ENCODE results near the gene ITGAL. TPM values are rescaled to one million over a fixed set of nuclear protein-coding genes. Genes with fewer than 3 reads are reported as not detected.
A peak's percentile ranks its signal among the peaks of the same experiment; 100 is the strongest.

The ITGAL gene
- total and polyA plus RNA-seq, 11 donors: 0.25 to 29.5 (median 1.6) TPM

- no peak for TF ChIP-seq CTCF (IDR thresholded peaks at IDR 0.05)
- TF ChIP-seq POLR2A (IDR thresholded peaks at IDR 0.05): no peak
- intact Hi-C loops (cut with DNase I): no loop called here
- peaks cover 0 to 31% (median 21%) of the 10 kb centered on the region in 9 donors for H3K36me3 ChIP-seq
- 67 to 79% (median 76%) methylated on average over 3 of the region's 3 CpGs for WGBS, 4 donors
- no peak for DNase-seq
- H3K27ac ChIP-seq: peak overlapping the region in 6 of 12 donors; percentile 6 to 71 (median 36)
- no peak overlapping the region for H3K4me3 ChIP-seq
- no peak for ATAC-seq
- no peaks in the 10 kb centered on the region for H3K9me3 ChIP-seq
- peaks cover 0 to 72% (median 30%) of the 10 kb centered on the region in 12 donors for H3K4me1 ChIP-seq
- no peaks in the 10 kb centered on the region for H3K27me3 ChIP-seq
These were observed 79.2 kb downstream of the ITGAL start for GRCh38 chr16:30551781-30552180.

GRCh38 chr16:30552956-30553355 is 80.4 kb downstream of the ITGAL start:
- TF ChIP-seq CTCF (IDR thresholded peaks at IDR 0.05) (no peak), POLR2A (IDR thresholded peaks at IDR 0.05) (no peak)
- ATAC-seq (no peak), DNase-seq (no peak)
- H3K4me3 ChIP-seq: no peak overlapping the region
- H3K27me3 ChIP-seq: no peaks in the 10 kb centered on the region
- intact Hi-C loops (cut with DNase I): no loop called here
- H3K27ac ChIP-seq: peak overlapping the region in 5 of 12 donors; percentile 6 to 71 (median 25)
- H3K36me3 ChIP-seq: peaks cover 0 to 31% (median 21%) of the 10 kb centered on the region in 9 donors
- no peaks in the 10 kb centered on the region for H3K9me3 ChIP-seq
- 70 to 81% (median 76%) methylated on average over 4 of the region's 4 CpGs; no CpG with 5 or more reads in 1 of the 4 donors for WGBS, 4 donors
- H3K4me1 ChIP-seq: peaks cover 0 to 82% (median 34%) of the 10 kb centered on the region in 12 donors

GRCh38 chr16:30553393-30553899 is 80.9 kb downstream of the ITGAL start:
- no peak for TF ChIP-seq POLR2A (IDR thresholded peaks at IDR 0.05)
- TF ChIP-seq CTCF (IDR thresholded peaks at IDR 0.05): no peak
- intact Hi-C loops (cut with DNase I): no loop called here
- H3K36me3 ChIP-seq: peaks cover 0 to 31% (median 21%) of the 10 kb centered on the region in 9 donors
- no peaks in the 10 kb centered on the region for H3K27me3 ChIP-seq
- H3K4me1 ChIP-seq: peaks cover 0 to 77% (median 34%) of the 10 kb centered on the region in 12 donors
- ATAC-seq (no peak), DNase-seq (no peak)
- H3K27ac ChIP-seq: peak overlapping the region in 4 of 12 donors; percentile 6 to 71 (median 26)
- no peak overlapping the region for H3K4me3 ChIP-seq
- 75 to 93% (median 89%) methylated on average over 2 of the region's 2 CpGs for WGBS, 4 donors
- no peaks in the 10 kb centered on the region for H3K9me3 ChIP-seq

- no peak for ATAC-seq
- peaks cover 0 to 66% (median 31%) of the 10 kb centered on the region in 12 donors for H3K4me1 ChIP-seq
- WGBS, 4 donors: 93 to 95% (median 94%) methylated on average over 7 to 18 of the region's 18 CpGs
These were observed 82.2 kb downstream of the ITGAL start for GRCh38 chr16:30554557-30555314.

More at GRCh38 chr16:30554557-30555314, 82.2 kb downstream of the ITGAL start:
- Histone ChIP-seq H3K9me3 (no peaks in the 10 kb centered on the region), H3K36me3 (peaks cover 0 to 31% (median 21%) of the 10 kb centered on the region in 9 donors), H3K27ac (peak overlapping the region in 2 of 12 donors; percentile 33 to 51), H3K4me3 (no peak overlapping the region), H3K27me3 (no peaks in the 10 kb centered on the region)
- TF ChIP-seq POLR2A (IDR thresholded peaks at IDR 0.05): no peak
- TF ChIP-seq CTCF (IDR thresholded peaks at IDR 0.05): no peak
- intact Hi-C loops (cut with DNase I): no loop called here
- no peak for DNase-seq

Data from heart left ventricle (tissue), 16 donors.